ENCODE data around the gene CFAP47.
"Not testable (repeated sequence)": the region's sequence is repeated elsewhere in the genome, so short reads cannot be mapped to it uniquely, and the experiment has no call there.

Gene CFAP47

GRCh38 chrX:36083256-36083655 lies 163.7 kb downstream of the CFAP47 start:
- TF ChIP-seq CTCF (IDR thresholded peaks at IDR 0.05; ENCODE audit: insufficient read depth, low read length) (no peak), POLR2AphosphoS5 (IDR thresholded peaks at IDR 0.05; ENCODE audit: low read depth) (no peak), SPI1 (IDR thresholded peaks at IDR 0.05; ENCODE audit: borderline replicate concordance, low read depth) (no peak), GABPA (IDR thresholded peaks at IDR 0.05; ENCODE audit: low read depth) (no peak)
- TF ChIP-seq, protein P1, sequence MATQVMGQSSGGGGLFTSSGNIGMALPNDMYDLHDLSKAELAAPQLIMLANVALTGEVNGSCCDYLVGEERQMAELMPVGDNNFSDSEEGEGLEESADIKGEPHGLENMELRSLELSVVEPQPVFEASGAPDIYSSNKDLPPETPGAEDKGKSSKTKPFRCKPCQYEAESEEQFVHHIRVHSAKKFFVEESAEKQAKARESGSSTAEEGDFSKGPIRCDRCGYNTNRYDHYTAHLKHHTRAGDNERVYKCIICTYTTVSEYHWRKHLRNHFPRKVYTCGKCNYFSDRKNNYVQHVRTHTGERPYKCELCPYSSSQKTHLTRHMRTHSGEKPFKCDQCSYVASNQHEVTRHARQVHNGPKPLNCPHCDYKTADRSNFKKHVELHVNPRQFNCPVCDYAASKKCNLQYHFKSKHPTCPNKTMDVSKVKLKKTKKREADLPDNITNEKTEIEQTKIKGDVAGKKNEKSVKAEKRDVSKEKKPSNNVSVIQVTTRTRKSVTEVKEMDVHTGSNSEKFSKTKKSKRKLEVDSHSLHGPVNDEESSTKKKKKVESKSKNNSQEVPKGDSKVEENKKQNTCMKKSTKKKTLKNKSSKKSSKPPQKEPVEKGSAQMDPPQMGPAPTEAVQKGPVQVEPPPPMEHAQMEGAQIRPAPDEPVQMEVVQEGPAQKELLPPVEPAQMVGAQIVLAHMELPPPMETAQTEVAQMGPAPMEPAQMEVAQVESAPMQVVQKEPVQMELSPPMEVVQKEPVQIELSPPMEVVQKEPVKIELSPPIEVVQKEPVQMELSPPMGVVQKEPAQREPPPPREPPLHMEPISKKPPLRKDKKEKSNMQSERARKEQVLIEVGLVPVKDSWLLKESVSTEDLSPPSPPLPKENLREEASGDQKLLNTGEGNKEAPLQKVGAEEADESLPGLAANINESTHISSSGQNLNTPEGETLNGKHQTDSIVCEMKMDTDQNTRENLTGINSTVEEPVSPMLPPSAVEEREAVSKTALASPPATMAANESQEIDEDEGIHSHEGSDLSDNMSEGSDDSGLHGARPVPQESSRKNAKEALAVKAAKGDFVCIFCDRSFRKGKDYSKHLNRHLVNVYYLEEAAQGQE (IDR thresholded peaks at IDR 0.05; ENCODE audit: insufficient replicate concordance, low read depth): no peak
- H3K27ac ChIP-seq (replicated peaks): no peak overlapping the region

DNA sequence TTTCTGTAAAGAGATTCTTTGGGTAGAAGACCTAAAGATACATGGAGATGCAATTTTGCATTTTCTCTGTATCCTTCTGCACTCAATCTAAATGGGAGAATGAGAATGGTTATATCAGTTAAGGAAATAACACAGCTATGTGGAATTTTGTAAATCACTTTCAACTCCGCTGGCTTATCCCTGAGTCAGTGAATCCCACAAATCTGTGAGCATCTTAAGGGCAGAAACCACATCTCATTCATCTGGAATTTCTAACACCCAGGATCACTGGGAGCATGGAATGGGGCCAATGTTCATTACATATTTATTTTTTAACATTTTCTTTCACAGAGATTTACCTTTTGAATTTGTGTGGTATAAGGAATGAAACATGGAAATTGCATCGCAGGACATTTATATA lies 167.8 kb downstream of the CFAP47 start:
- Histone ChIP-seq H3K4me3 (replicated peaks; ENCODE audit: insufficient read depth, low read length) (no peak overlapping the region), H3K27ac (replicated peaks) (no peak overlapping the region), H3K27me3 (ENCODE audit: insufficient read depth, poor library complexity, severe bottlenecking) (no peaks in the 10 kb centered on the region)
- no peak for TF ChIP-seq GABPA (IDR thresholded peaks at IDR 0.05; ENCODE audit: low read depth)
- TF ChIP-seq, protein P1 (IDR thresholded peaks at IDR 0.05; ENCODE audit: insufficient replicate concordance, low read depth): no peak
- no peak for TF ChIP-seq SPI1 (IDR thresholded peaks at IDR 0.05; ENCODE audit: borderline replicate concordance, low read depth)
- no peak for TF ChIP-seq POLR2AphosphoS5 (IDR thresholded peaks at IDR 0.05; ENCODE audit: low read depth)
- TF ChIP-seq CTCF (IDR thresholded peaks at IDR 0.05; ENCODE audit: insufficient read depth, low read length): no peak
- no peak for DNase-seq (ENCODE audit: low read depth in 1 of 2, low spot score in 1 of 2)

More at GRCh38 chrX:36083256-36083655, 163.7 kb downstream of the CFAP47 start:
- Histone ChIP-seq H3K27me3 (ENCODE audit: insufficient read depth, poor library complexity, severe bottlenecking) (no peaks in the 10 kb centered on the region), H3K4me3 (replicated peaks; ENCODE audit: insufficient read depth, low read length) (no peak overlapping the region)
- no peak for DNase-seq (ENCODE audit: low read depth in 1 of 2, low spot score in 1 of 2)

DNA sequence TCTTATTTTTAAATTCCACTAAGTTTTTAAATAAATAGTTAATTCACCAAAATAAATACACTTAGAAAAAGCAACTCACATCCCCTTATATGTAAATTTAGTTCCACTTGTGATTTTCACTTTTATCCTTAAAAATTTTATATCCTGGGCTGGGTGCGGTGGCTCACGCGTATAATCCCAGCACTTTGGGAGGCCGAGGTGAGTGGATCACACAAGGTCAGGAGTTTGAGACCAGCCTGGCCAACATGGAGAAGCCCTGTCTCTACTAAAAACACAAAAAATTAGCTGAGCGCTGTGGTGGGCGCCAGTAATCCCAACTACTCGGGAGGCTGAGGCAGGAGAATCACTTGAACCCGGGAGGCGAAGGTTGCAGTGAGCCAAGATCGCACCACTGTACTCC lies 169.4 kb downstream of the CFAP47 start:
- not testable (repeated sequence) for H3K27me3 ChIP-seq (ENCODE audit: insufficient read depth, poor library complexity, severe bottlenecking); H3K27ac ChIP-seq (replicated peaks); H3K4me3 ChIP-seq (replicated peaks; ENCODE audit: insufficient read depth, low read length); DNase-seq (ENCODE audit: low read depth in 1 of 2, low spot score in 1 of 2)

GRCh38 chrX:36102425-36102824 lies 182.9 kb downstream of the CFAP47 start:
- no peak for DNase-seq (ENCODE audit: low read depth in 1 of 2, low spot score in 1 of 2)
- Histone ChIP-seq H3K4me3 (replicated peaks; ENCODE audit: insufficient read depth, low read length) (no peak overlapping the region), H3K27me3 (ENCODE audit: insufficient read depth, poor library complexity, severe bottlenecking) (no peaks in the 10 kb centered on the region), H3K27ac (replicated peaks) (no peak overlapping the region)
- TF ChIP-seq GABPA (IDR thresholded peaks at IDR 0.05; ENCODE audit: low read depth): no peak
- TF ChIP-seq CTCF (IDR thresholded peaks at IDR 0.05; ENCODE audit: insufficient read depth, low read length): no peak
- no peak for TF ChIP-seq SPI1 (IDR thresholded peaks at IDR 0.05; ENCODE audit: borderline replicate concordance, low read depth)
- TF ChIP-seq, protein P1 (IDR thresholded peaks at IDR 0.05; ENCODE audit: insufficient replicate concordance, low read depth): no peak
- no peak for TF ChIP-seq POLR2AphosphoS5 (IDR thresholded peaks at IDR 0.05; ENCODE audit: low read depth)

Data from HL-60 (cell line).